ENCODE data around the gene LCOR. TPM values are rescaled to one million over a fixed set of nuclear protein-coding genes. Genes with fewer than 3 reads are reported as not detected.
"Not testable (repeated sequence)": the region's sequence is repeated elsewhere in the genome, so short reads cannot be mapped to it uniquely, and the experiment has no call there.

LCOR gene
- total and polyA plus RNA-seq, 2 of the 4 experiments (the other 2 are of a cell fraction), result 3.7 to 36.9 TPM

DNA sequence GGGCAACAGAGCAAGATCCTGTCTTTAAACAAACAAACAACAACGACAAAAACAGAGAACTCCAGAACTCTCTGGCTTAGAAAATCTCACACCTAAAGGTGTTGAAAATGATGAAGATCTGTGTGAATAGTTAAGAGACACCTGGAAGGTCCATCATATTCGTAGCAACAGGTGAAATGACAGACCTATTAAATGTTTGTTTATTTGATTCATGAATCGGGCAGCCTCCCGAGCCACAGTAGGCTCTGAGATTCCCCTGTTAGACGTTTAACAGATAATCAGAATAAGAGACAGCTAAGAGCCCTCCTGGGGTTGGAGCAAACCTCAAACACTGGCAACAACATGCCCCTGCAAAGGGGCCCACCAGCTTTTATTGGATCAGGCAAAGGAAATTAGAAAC, 103.7 kb downstream of the LCOR start:
- BruUV-seq (replicated peaks), result no TSS peak
- no peak for ATAC-seq (ENCODE audit: low read depth)
- Histone ChIP-seq H3K27ac (ENCODE audit: insufficient read depth, low read length) (no peak overlapping the region), H2BK120ac (ENCODE audit: low read depth, low read length) (no peak overlapping the region), H3K14ac (replicated peaks; ENCODE audit: low read depth, low read length) (no peak overlapping the region), H3K4me1 (ENCODE audit: control insufficient read depth, insufficient read depth, low read length) (no peaks in the 10 kb centered on the region), H3K4ac (ENCODE audit: low read depth, low read length) (no peak overlapping the region), H3K56ac (ENCODE audit: extremely low read depth, insufficient read depth, low read length) (no peak overlapping the region), H2AK9ac (replicated peaks; ENCODE audit: low read depth, low read length, poor library complexity) (no peak overlapping the region), H3K18ac (ENCODE audit: low read depth, low read length) (no peak overlapping the region), H2AK5ac (ENCODE audit: low read depth, low read length) (no peak overlapping the region), H3K9me3 (ENCODE audit: control insufficient read depth, insufficient read depth, low read length) (no peaks in the 10 kb centered on the region), H2BK5ac (ENCODE audit: low read depth, low read length, poor library complexity, severe bottlenecking) (no peak overlapping the region), H2BK20ac (ENCODE audit: low read depth, low read length) (no peak overlapping the region), H4K91ac (ENCODE audit: insufficient read depth, low read depth, low read length) (no peak overlapping the region), H3K79me1 (ENCODE audit: low read depth in 1 of 2, low read length in 2 of 2) (peaks cover 27 to 35% of the 10 kb centered on the region in 2 experiments), H4K5ac (ENCODE audit: low read depth, low read length) (no peak overlapping the region), H3K36me3 (ENCODE audit: control insufficient read depth, insufficient read depth, low read length) (peaks cover 6% of the 10 kb centered on the region), H2AFZ (replicated peaks; ENCODE audit: low read length, poor library complexity) (no peak overlapping the region), H4K8ac (ENCODE audit: low read depth in 2 of 2, low read length in 2 of 2) (no peak overlapping the region), H3K9me1 (ENCODE audit: insufficient read depth, low read length) (no peaks in the 10 kb centered on the region; the same call in 1 of the 2 replicates), H3K27me3 (ENCODE audit: control insufficient read depth, insufficient read depth, low read length) (no peaks in the 10 kb centered on the region), H2BK15ac (ENCODE audit: low read depth, low read length) (no peak overlapping the region), H3K4me3 (ENCODE audit: insufficient read depth, low read depth, low read length) (no peak overlapping the region), H3K23ac (ENCODE audit: low read depth, low read length) (no peak overlapping the region), H4K20me1 (ENCODE audit: insufficient read depth, low read length) (no peaks in the 10 kb centered on the region), H3K9ac (ENCODE audit: low read depth, low read length) (no peak overlapping the region), H3K4me2 (ENCODE audit: low read depth, low read length) (no peak overlapping the region)
- TF ChIP-seq, protein P1, sequence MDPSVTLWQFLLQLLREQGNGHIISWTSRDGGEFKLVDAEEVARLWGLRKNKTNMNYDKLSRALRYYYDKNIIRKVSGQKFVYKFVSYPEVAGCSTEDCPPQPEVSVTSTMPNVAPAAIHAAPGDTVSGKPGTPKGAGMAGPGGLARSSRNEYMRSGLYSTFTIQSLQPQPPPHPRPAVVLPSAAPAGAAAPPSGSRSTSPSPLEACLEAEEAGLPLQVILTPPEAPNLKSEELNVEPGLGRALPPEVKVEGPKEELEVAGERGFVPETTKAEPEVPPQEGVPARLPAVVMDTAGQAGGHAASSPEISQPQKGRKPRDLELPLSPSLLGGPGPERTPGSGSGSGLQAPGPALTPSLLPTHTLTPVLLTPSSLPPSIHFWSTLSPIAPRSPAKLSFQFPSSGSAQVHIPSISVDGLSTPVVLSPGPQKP (IDR thresholded peaks at IDR 0.05; ENCODE audit: borderline replicate concordance, low read depth, low read length), result no peak
- no peak for TF ChIP-seq CHD1 (IDR thresholded peaks at IDR 0.05; ENCODE audit: low read depth, low read length)
- TF ChIP-seq POLR2A (IDR thresholded peaks at IDR 0.05; ENCODE audit: low read depth, low read length), result no peak
- no peak for TF ChIP-seq RFX5 (IDR thresholded peaks at IDR 0.05; ENCODE audit: low read depth, low read length)
- no peak for TF ChIP-seq MAZ (IDR thresholded peaks at IDR 0.05; ENCODE audit: borderline replicate concordance, low read depth, low read length)
- TF ChIP-seq FOS (IDR thresholded peaks at IDR 0.05; ENCODE audit: low read depth, low read length), result no peak
- TF ChIP-seq MAFK (IDR thresholded peaks at IDR 0.05; ENCODE audit: low read depth, low read length), result no peak
- TF ChIP-seq RAD21 (IDR thresholded peaks at IDR 0.05; ENCODE audit: low read length), result no peak
- TF ChIP-seq SMC3 (IDR thresholded peaks at IDR 0.05; ENCODE audit: low read depth, low read length), result no peak
- intact Hi-C loops (cut with micrococcal nuclease), result no loop called here
- in situ Hi-C loops (cut with MboI; ENCODE audit: low sequenced_read_pairs), result no loop called here
- WGBS, 2 experiments (ENCODE audit: extremely low coverage in 2 of 2, insufficient read length in 1 of 2), result no CpG with 5 or more reads among the region's 5 CpGs
- ChIA-PET POLR2A (ENCODE audit: unreplicated experiment) (no interaction called here), CTCF (no interaction called here)
- dilution Hi-C loops (cut with HindIII; ENCODE audit: low sequenced_read_pairs, unreplicated experiment), result no loop called here
- no peak for DNase-seq

DNA sequence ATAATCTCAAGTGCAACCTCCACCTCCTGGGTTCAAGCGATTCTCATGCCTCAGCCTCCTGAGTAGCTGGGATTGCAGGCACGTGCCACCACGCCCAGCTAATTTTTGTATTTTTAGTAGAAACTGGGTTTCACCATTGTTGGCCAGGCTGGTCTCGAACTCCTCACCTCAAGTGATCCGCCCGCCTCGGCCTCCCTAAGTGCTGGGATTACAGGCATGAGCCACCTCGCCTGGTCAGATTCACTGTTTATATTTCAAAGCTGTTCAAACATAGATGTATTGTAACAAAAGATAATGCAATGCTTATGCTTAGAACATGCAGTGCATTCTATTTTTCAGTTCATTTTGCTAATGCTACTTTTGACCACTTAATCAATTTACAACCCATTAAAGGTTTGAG, 111.1 kb downstream of the LCOR start:
- POLR2A ChIA-PET (ENCODE audit: unreplicated experiment), result not testable (repeated sequence)

More for the DNA sequence above, 111.1 kb downstream of the LCOR start:
- H3K56ac ChIP-seq (ENCODE audit: extremely low read depth, insufficient read depth, low read length); H4K5ac ChIP-seq (ENCODE audit: low read depth, low read length); H3K18ac ChIP-seq (ENCODE audit: low read depth, low read length); in situ Hi-C loops (cut with MboI; ENCODE audit: low sequenced_read_pairs); H2BK15ac ChIP-seq (ENCODE audit: low read depth, low read length); H3K4me2 ChIP-seq (ENCODE audit: low read depth, low read length); H2AFZ ChIP-seq (replicated peaks; ENCODE audit: low read length, poor library complexity); dilution Hi-C loops (cut with HindIII; ENCODE audit: low sequenced_read_pairs, unreplicated experiment); DNase-seq; ATAC-seq (ENCODE audit: low read depth); CTCF ChIA-PET; H3K36me3 ChIP-seq (ENCODE audit: control insufficient read depth, insufficient read depth, low read length); BruUV-seq (replicated peaks); H4K8ac ChIP-seq (ENCODE audit: low read depth in 2 of 2, low read length in 2 of 2); H3K4me1 ChIP-seq (ENCODE audit: control insufficient read depth, insufficient read depth, low read length); H3K9ac ChIP-seq (ENCODE audit: low read depth, low read length); H3K27me3 ChIP-seq (ENCODE audit: control insufficient read depth, insufficient read depth, low read length); H3K4ac ChIP-seq (ENCODE audit: low read depth, low read length); H3K9me1 ChIP-seq (ENCODE audit: insufficient read depth, low read length); H2BK120ac ChIP-seq (ENCODE audit: low read depth, low read length); H3K23ac ChIP-seq (ENCODE audit: low read depth, low read length); H4K20me1 ChIP-seq (ENCODE audit: insufficient read depth, low read length); H2BK20ac ChIP-seq (ENCODE audit: low read depth, low read length); H3K27ac ChIP-seq (ENCODE audit: insufficient read depth, low read length); H3K9me3 ChIP-seq (ENCODE audit: control insufficient read depth, insufficient read depth, low read length); H2BK5ac ChIP-seq (ENCODE audit: low read depth, low read length, poor library complexity, severe bottlenecking); H2AK5ac ChIP-seq (ENCODE audit: low read depth, low read length); H2AK9ac ChIP-seq (replicated peaks; ENCODE audit: low read depth, low read length, poor library complexity); H3K14ac ChIP-seq (replicated peaks; ENCODE audit: low read depth, low read length); H4K91ac ChIP-seq (ENCODE audit: insufficient read depth, low read depth, low read length); intact Hi-C loops (cut with micrococcal nuclease); H3K4me3 ChIP-seq (ENCODE audit: insufficient read depth, low read depth, low read length): not testable (repeated sequence)
- H3K79me1 ChIP-seq (ENCODE audit: low read depth in 1 of 2, low read length in 2 of 2), result peaks cover 9 to 13% of the 10 kb centered on the region in 2 experiments
- WGBS, 2 experiments (ENCODE audit: extremely low coverage in 2 of 2, insufficient read length in 1 of 2), result 100% methylated on average over 1 of the region's 8 CpGs; no CpG with 5 or more reads in 1 of the 2 experiments

All from IMR-90 (cell line).